ENCODE data around the gene ABLIM2. TPM values are rescaled to one million over a fixed set of nuclear protein-coding genes. Genes with fewer than 3 reads are reported as not detected.

The ABLIM2 gene
- total RNA-seq, 1 donor from 2014 or later: 0.36 TPM

DNA sequence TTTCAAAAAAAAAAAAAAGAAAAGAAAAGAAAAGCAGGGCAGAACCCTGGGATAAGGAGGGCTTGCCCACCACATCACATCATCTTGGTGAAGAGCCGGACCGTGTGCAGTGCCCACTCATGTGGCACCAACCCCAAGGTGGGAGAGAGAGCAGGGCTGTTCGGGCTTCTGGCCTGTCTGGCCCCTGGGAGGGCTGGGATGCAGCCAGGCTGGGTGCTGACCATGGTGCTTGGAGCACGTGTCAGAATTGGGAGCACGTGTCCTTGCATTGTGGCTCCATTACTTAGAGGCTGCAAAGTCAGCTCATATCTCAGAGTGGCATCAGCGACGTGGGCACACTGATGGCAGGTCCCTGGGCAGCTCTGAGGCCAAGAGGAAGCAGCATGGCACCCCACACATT lies 118.0 kb downstream of the ABLIM2 start:
- no peak overlapping the region for H3K4me3 Mint-ChIP-seq
- no peaks in the 10 kb centered on the region for H3K36me3 Mint-ChIP-seq (ENCODE audit: low read depth)
- peaks cover 9% of the 10 kb centered on the region for H3K27me3 Mint-ChIP-seq (ENCODE audit: insufficient read depth)
- no peak overlapping the region for H3K27ac Mint-ChIP-seq
- DNase-seq (ENCODE audit: low spot score): no peak
- no peaks in the 10 kb centered on the region for H3K9me3 Mint-ChIP-seq
- intact Hi-C loops (cut with micrococcal nuclease): no loop called here
- H3K4me1 Mint-ChIP-seq (ENCODE audit: low read depth): peaks cover 2% of the 10 kb centered on the region

DNA sequence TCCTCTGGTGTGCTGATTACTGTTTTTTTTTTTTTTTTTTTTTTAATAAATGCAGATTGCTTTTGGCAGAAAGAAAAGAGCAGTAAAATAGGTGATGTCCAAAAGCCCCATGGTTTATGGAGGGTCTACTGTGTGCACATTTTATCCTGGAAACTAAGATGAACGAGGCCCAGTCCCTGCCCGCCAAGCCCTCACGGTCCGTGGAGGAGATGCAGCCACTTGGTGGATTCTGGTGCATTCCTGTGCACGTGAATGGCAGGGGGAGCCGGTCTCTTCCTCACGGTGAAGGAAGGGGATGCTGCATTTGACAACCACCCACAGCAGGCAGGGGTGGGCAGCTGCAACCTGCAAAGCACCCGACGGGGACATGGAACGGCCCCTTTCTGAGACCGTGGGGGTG lies 118.8 kb downstream of the ABLIM2 start:
- H3K27me3 Mint-ChIP-seq (ENCODE audit: insufficient read depth): peaks cover 9% of the 10 kb centered on the region
- no peak overlapping the region for H3K4me3 Mint-ChIP-seq

DNA sequence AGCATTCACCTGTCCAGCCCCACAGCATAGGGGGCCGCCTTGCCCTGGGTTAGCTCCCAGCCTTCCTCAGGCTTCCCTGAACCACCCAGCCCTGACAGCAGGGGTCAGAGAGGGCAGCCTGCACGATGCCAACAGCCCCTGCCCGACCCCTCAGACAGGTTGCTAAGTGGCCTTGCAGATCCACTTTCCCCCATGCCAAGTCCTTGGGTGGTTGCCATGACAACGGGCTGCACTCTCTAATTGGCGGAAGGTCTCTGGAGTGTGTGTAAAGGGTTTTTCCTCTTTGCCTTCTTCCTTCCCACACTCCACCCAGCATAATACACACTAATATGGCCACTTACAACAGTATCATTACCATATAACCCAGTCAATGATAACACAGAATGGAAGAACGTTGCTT lies 119.3 kb downstream of the ABLIM2 start:
- no peak for DNase-seq (ENCODE audit: low spot score)
- intact Hi-C loops (cut with micrococcal nuclease): no loop called here
- H3K36me3 Mint-ChIP-seq (ENCODE audit: low read depth): no peaks in the 10 kb centered on the region
- no peaks in the 10 kb centered on the region for H3K9me3 Mint-ChIP-seq
- H3K27me3 Mint-ChIP-seq (ENCODE audit: insufficient read depth): peaks cover 5% of the 10 kb centered on the region
- peaks cover 9% of the 10 kb centered on the region for H3K4me1 Mint-ChIP-seq (ENCODE audit: low read depth)
- H3K27ac Mint-ChIP-seq: no peak overlapping the region
- H3K4me3 Mint-ChIP-seq: no peak overlapping the region

More for the DNA sequence above, 118.8 kb downstream of the ABLIM2 start:
- intact Hi-C loops (cut with micrococcal nuclease): no loop called here
- H3K36me3 Mint-ChIP-seq (ENCODE audit: low read depth): no peaks in the 10 kb centered on the region
- no peak overlapping the region for H3K27ac Mint-ChIP-seq
- H3K4me1 Mint-ChIP-seq (ENCODE audit: low read depth): peaks cover 9% of the 10 kb centered on the region
- no peaks in the 10 kb centered on the region for H3K9me3 Mint-ChIP-seq
- no peak for DNase-seq (ENCODE audit: low spot score)

DNA sequence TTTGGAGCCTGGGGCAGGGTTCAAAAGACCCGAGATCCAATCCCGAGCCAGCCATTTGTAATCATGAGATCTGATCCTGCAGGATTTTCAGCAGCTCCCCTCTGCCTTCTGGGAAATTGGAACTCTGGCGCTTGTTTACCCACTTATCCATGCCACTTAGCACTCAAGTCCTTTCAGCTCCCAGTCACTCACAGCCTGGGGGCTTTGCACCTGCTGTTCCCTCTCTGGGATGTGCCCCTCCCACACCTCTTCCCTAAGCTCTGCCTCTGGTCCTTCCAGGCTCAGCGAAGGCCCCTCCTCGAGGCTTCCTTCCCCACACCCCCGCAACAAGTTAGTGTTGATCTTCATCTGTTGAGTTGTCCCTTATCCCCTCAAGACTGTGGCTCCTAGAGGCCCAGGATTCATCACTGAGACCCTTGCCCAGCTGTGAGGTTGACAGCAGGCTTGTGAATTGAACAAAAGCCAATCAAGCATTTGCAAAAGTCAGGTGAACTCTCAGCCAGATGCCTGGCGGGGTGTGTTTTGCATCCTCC lies 119.8 kb downstream of the ABLIM2 start:
- Mint-ChIP-seq H3K27ac (no peak overlapping the region), H3K9me3 (no peaks in the 10 kb centered on the region), H3K27me3 (ENCODE audit: insufficient read depth) (peaks cover 5% of the 10 kb centered on the region), H3K4me1 (ENCODE audit: low read depth) (peaks cover 9% of the 10 kb centered on the region), H3K36me3 (ENCODE audit: low read depth) (no peaks in the 10 kb centered on the region), H3K4me3 (no peak overlapping the region)
- intact Hi-C loops (cut with micrococcal nuclease): no loop called here
- no peak for DNase-seq (ENCODE audit: low spot score)

DNA sequence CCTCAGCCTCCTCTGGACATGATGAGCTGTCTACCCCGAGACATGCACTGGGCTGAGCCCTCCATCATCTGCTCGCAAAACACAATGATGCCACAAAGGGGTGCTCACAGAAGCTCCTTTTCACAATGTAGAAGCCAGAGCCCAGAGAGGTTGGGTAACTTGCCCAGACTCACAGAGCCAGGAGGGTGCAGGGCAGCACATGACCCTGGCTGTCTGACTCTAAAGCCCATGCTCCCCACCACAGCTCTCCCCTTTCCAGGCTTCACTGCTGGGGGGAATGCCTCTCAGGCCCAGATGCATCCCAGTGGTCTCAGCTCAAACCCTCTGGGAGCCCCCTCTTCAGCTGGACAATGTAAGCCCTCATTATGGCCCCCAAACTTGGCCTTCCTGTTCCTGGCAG lies 120.5 kb downstream of the ABLIM2 start:
- DNase-seq (ENCODE audit: low spot score): no peak
- no peak overlapping the region for H3K4me3 Mint-ChIP-seq
- peaks cover 9% of the 10 kb centered on the region for H3K4me1 Mint-ChIP-seq (ENCODE audit: low read depth)
- H3K27ac Mint-ChIP-seq: no peak overlapping the region
- intact Hi-C loops (cut with micrococcal nuclease): no loop called here
- H3K36me3 Mint-ChIP-seq (ENCODE audit: low read depth): no peaks in the 10 kb centered on the region
- H3K9me3 Mint-ChIP-seq: no peaks in the 10 kb centered on the region
- H3K27me3 Mint-ChIP-seq (ENCODE audit: insufficient read depth): peaks cover 5% of the 10 kb centered on the region

DNA sequence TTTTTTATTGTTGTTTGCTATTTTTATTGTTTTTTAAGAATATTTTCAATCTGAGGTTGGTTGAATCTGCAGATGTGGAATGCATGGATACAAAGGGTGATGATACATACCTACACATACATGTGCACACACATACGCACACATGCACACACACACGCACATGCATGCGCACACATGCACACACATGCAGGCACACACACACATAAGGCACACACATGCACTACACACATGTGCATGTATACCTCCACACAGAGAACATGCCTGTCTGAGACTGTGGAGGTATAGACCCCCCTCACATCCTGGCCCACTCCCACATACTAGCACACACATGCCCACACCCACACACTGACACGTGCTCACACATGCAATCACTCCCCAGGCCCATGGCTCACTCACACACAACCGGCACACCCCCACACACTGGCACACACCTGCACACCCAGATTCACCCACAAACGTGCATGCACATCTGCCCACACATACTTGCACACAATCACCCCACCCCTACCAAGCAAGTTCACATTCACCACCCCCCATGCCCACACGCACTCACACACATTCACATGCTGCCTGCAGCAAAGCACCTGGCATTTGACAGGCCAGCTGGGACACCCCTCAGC lies 121.4 kb downstream of the ABLIM2 start:
- H3K27ac Mint-ChIP-seq: no peak overlapping the region
- intact Hi-C loops (cut with micrococcal nuclease): no loop called here
- peaks cover 5% of the 10 kb centered on the region for H3K27me3 Mint-ChIP-seq (ENCODE audit: insufficient read depth)
- no peak overlapping the region for H3K4me3 Mint-ChIP-seq
- H3K36me3 Mint-ChIP-seq (ENCODE audit: low read depth): no peaks in the 10 kb centered on the region
- DNase-seq (ENCODE audit: low spot score): no peak
- peaks cover 9% of the 10 kb centered on the region for H3K4me1 Mint-ChIP-seq (ENCODE audit: low read depth)
- H3K9me3 Mint-ChIP-seq: no peaks in the 10 kb centered on the region

DNA sequence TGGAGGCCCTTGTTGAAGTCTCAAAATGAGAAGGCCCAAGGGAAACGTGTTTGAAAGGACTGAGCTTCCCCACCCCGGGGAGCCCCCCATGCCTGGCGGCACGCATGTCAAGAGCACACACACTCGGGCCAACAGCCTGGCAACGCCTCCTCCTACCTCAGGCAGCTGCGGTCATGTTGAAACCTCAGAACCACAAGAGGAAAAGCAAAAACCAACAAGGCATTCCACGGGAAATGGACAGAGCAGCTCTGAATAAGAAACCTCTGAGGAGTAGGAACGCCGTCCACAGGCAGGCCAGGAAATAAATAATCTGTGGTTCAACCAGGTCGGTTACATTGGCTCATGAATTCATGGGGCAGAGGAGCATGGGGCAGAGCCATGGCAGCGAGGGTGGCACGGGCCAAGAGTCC lies 123.2 kb downstream of the ABLIM2 start:
- H3K4me1 Mint-ChIP-seq (ENCODE audit: low read depth): peaks cover 9% of the 10 kb centered on the region
- no peaks in the 10 kb centered on the region for H3K9me3 Mint-ChIP-seq
- H3K27ac Mint-ChIP-seq: peak overlapping the region; percentile 52
- no peaks in the 10 kb centered on the region for H3K36me3 Mint-ChIP-seq (ENCODE audit: low read depth)
- DNase-seq (ENCODE audit: low spot score): no peak
- peaks cover 5% of the 10 kb centered on the region for H3K27me3 Mint-ChIP-seq (ENCODE audit: insufficient read depth)
- H3K4me3 Mint-ChIP-seq: no peak overlapping the region
- intact Hi-C loops (cut with micrococcal nuclease): no loop called here

DNA sequence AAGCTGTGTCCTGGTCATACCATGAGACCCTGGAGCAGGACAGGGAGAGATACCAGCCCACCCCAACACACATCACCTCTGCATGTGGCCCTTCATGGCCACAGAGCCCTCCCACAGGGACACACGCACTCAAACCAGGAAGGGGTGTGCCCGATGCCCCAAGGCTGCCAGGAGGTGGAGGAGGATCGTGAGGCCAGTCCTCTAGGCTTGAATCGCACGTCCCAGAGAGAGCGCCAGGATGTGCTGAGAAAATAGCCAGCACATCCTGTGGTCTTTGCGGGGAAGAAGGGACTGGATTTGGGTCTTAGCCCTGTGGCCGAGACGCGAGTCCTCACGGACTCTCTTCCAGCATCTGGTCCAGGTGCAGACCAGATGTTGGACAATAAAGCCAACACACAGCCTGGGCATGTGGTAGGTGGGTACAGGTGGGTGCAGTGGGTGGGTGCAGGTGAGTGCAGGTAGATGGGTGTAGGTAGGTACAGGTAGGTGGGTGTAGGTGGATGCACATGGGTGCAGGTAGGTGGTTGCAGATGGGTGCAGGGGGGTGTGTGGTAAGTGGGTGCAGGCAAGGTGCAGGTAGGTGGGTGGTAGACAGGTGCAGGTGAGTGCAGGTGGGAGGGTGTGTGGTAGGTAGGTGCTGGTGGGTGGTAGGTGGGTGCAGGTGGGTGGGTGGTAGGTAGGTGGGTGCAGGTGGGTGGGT lies 124.6 kb downstream of the ABLIM2 start:
- H3K27ac Mint-ChIP-seq: no peak overlapping the region
- peaks cover 5% of the 10 kb centered on the region for H3K27me3 Mint-ChIP-seq (ENCODE audit: insufficient read depth)
- no peak for DNase-seq (ENCODE audit: low spot score)
- intact Hi-C loops (cut with micrococcal nuclease): no loop called here
- H3K36me3 Mint-ChIP-seq (ENCODE audit: low read depth): no peaks in the 10 kb centered on the region
- no peaks in the 10 kb centered on the region for H3K9me3 Mint-ChIP-seq
- H3K4me1 Mint-ChIP-seq (ENCODE audit: low read depth): peaks cover 9% of the 10 kb centered on the region
- H3K4me3 Mint-ChIP-seq: no peak overlapping the region

DNA sequence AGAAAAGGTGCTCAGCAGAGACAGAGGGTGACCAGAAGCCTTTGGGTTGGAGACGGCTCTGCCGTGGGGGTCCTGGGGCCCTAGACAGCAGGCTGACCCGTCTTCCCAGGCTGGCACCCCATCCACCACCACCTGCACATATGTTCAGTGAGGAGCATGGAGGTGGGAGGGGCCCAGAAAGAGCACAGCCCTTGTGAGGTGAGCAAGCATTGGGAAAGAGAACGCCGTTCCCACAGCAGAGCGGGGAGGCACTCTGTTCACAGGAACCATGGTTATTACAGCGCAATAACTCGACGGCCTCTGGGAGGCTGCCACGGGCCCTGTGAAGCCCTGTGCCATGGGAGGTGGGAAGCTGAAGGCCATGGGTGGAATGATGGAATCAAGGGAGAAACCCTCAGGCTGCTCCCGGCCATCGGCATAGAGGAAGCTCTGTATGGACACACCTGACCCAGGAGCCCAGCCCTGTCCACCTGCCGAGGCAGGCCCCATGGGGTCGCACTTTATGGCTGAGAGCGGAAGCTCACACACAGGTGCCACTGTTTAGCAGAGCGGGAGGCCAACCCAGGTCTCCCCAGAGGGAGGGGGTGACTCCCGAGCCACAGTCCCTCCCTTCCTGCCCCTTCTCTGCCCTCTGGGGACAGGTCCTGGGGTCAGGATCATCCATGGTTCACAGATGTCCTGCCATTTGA lies 125.4 kb downstream of the ABLIM2 start:
- Mint-ChIP-seq H3K27me3 (ENCODE audit: insufficient read depth) (peaks cover 2% of the 10 kb centered on the region), H3K4me3 (no peak overlapping the region), H3K27ac (no peak overlapping the region), H3K9me3 (no peaks in the 10 kb centered on the region), H3K4me1 (ENCODE audit: low read depth) (peaks cover 9% of the 10 kb centered on the region), H3K36me3 (ENCODE audit: low read depth) (no peaks in the 10 kb centered on the region)
- intact Hi-C loops (cut with micrococcal nuclease): no loop called here
- DNase-seq (ENCODE audit: low spot score): no peak

DNA sequence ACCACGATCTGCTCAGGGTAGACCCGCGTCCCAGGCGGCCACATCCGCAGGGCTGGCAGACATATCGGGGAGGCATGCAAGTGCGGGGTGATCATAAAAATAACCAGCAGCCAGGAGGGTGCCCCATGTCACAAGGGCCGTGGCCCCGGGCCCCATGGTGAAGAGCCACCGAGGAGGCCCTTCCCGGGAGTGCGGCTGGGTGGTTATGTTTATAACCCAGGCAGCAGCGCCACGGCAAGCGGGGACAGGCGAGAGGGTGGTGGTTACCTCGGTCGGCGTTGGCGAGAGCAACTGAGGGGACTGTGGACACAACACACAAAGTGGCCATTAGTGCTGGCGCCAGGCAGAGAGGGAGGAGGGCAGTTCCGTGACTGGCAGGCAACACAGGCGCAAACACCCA lies 126.2 kb downstream of the ABLIM2 start:
- Mint-ChIP-seq H3K4me3 (no peak overlapping the region), H3K36me3 (ENCODE audit: low read depth) (no peaks in the 10 kb centered on the region), H3K4me1 (ENCODE audit: low read depth) (peaks cover 9% of the 10 kb centered on the region), H3K27me3 (ENCODE audit: insufficient read depth) (no peaks in the 10 kb centered on the region), H3K9me3 (no peaks in the 10 kb centered on the region), H3K27ac (no peak overlapping the region)
- intact Hi-C loops (cut with micrococcal nuclease): no loop called here
- DNase-seq (ENCODE audit: low spot score): no peak

DNA sequence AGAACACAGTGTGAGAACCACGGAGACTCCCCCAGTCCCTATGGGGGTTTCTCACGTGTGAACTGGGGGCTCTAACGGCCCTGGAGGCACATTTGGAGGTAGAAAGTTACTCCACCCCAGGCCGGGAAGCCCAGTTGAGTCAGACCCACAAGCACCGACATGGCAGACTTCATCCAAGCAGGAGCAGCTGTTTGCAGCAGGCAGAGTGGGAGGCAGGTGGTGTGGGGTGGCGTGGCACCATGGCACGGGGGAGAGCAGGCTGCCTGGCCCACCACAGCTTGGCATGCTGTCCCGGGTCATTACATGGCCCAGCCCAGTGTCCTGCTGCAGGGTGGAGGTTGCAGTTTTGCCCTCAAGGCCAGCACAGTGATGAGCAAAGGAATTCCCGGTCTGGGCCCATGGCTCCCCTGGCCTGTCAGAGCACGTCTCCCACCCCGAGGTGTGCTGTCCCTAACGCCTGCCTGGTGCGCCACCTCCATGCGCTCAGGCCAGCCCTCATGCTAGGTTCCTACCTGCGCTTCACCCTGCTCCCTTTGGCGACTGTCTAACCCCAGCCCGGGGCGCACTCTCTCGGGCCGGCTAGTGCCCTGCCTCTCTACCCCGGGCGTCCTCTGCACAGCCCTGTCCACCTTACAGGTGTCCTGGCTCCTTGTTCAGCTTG lies 128.4 kb downstream of the ABLIM2 start:
- Mint-ChIP-seq H3K27me3 (ENCODE audit: insufficient read depth) (no peaks in the 10 kb centered on the region), H3K4me3 (no peak overlapping the region), H3K4me1 (ENCODE audit: low read depth) (peaks cover 4% of the 10 kb centered on the region), H3K9me3 (no peaks in the 10 kb centered on the region), H3K36me3 (ENCODE audit: low read depth) (no peaks in the 10 kb centered on the region), H3K27ac (no peak overlapping the region)
- intact Hi-C loops (cut with micrococcal nuclease): no loop called here
- no peak for DNase-seq (ENCODE audit: low spot score)

DNA sequence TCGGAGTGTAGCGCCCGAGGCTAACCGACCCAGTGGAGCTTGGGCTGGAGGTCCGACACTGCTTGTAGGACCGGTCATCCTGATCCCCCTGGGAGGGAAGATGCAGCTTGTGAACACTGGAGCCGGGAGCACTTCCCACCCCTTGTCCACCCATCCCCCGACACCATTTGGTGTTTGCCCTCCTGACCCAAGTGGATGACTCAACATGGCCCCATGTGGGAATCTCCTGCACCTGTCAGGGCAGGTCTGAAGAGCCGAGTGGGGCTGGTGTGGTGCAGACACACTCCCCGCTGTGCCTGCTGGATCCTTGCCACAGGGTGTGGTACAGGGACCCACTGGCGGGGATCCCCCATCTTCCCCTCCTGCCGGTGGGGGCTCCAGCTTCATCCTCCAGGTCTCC lies 128.9 kb downstream of the ABLIM2 start:
- intact Hi-C loops (cut with micrococcal nuclease): no loop called here
- H3K27me3 Mint-ChIP-seq (ENCODE audit: insufficient read depth): no peaks in the 10 kb centered on the region
- no peaks in the 10 kb centered on the region for H3K4me1 Mint-ChIP-seq (ENCODE audit: low read depth)
- no peaks in the 10 kb centered on the region for H3K9me3 Mint-ChIP-seq
- DNase-seq (ENCODE audit: low spot score): no peak
- H3K4me3 Mint-ChIP-seq: no peak overlapping the region
- no peaks in the 10 kb centered on the region for H3K36me3 Mint-ChIP-seq (ENCODE audit: low read depth)
- H3K27ac Mint-ChIP-seq: no peak overlapping the region

Data from activated T-helper 1 cell treated with anti-CD3 and anti-CD28 coated beads, Interleukin-12 subunit alpha, Interleukin-12 subunit beta, Interleukin-2, Interleukin-4 antibody, amounts not matched to agents 30 ng/mL and 10 ng/mL and 1 ng/mL, durations not matched to agents 14 hours and 24 hours and 36 hours (primary cell).